H1 (cell line): Measurements from ENCODE around the gene CNRIP1. TPM values are rescaled to one million over a fixed set of nuclear protein-coding genes. Genes with fewer than 3 reads are reported as not detected.

ENCODE experiments used
- CTCF ChIA-PET: fragments of 300-600 bp; sonication (Branson Sonifier 250); formaldehyde crosslinking; loops from one replicate; lab custom pipeline; 2021; ENCODE audit not compliant: partially characterized antibody; lab: Charles Lee
- POLR2A ChIA-PET: fragments of 300-600 bp; sonication (Branson Sonifier 250); formaldehyde crosslinking; loops from one replicate; lab custom pipeline; 2021; ENCODE audit warnings: inconsistent platforms; ENCODE audit not compliant: partially characterized antibody; lab: Charles Lee
- DNase-seq, 2 experiments: peaks; one replicate each; pipeline versions ENCODE4 v3.0.0 to v3.0.0-alpha.2; 2010 to 2022; ENCODE audit warnings: low spot score in 2 of 2, low read depth in 1 of 2, mixed read lengths in 1 of 2
- FAIRE-seq: peaks from 2 replicates; lab custom pipeline; 2011; peaks lifted over from hg19 to GRCh38; lab: Jason Lieb, UNC
- H2AFZ ChIP-seq: 2 replicates; pipeline ENCODE4 v1.8.1; 2012; ENCODE audit warnings: low read length, inconsistent platforms
- H2AK5ac ChIP-seq: 2 replicates; pipeline ENCODE4 v1.6.1; 2013; ENCODE audit warnings: low read depth, low read length
- H2BK120ac ChIP-seq: replicated peaks from 2 replicates; pipeline ENCODE3; 2013; ENCODE audit warnings: low read depth, low read length, inconsistent platforms
- H2BK12ac ChIP-seq: 2 replicates; pipeline ENCODE4 v1.6.1; 2013; ENCODE audit warnings: low read depth, low read length
- H2BK15ac ChIP-seq: 2 replicates; pipeline ENCODE4 v1.6.1; 2013; ENCODE audit warnings: low read length
- H2BK20ac ChIP-seq: 2 replicates; pipeline ENCODE4 v1.6.1; 2013; ENCODE audit warnings: low read length
- H2BK5ac ChIP-seq: 2 replicates; pipeline ENCODE4 v1.6.1; 2013; ENCODE audit warnings: low read depth, low read length
- H3K14ac ChIP-seq: 2 replicates; pipeline ENCODE4 v1.6.1; 2013; ENCODE audit warnings: inconsistent platforms; ENCODE audit not compliant: insufficient read length
- H3K18ac ChIP-seq: 2 replicates; pipeline ENCODE4 v1.6.1; 2013; ENCODE audit warnings: low read length; ENCODE audit errors: extremely low read depth
- H3K23ac ChIP-seq: 2 replicates; pipeline ENCODE4 v1.6.1; 2013; ENCODE audit warnings: inconsistent platforms; ENCODE audit not compliant: insufficient read length
- H3K23me2 ChIP-seq: 2 replicates; pipeline ENCODE4 v1.6.1; 2013; ENCODE audit warnings: low read depth, low read length
- H3K27ac ChIP-seq: 2 replicates; pipeline ENCODE4 v1.6.1; 2011; ENCODE audit warnings: low read depth, low read length, inconsistent platforms
- H3K27me3 ChIP-seq, 4 experiments: replicated peaks in 1 of 4; 1 replicate in 1 of 4; 2 replicates in 3 of 4; pipeline versions ENCODE4 v1.6.1 to v1.8.1; 2011 to 2013; ENCODE audit warnings: low read length in 3 of 4, mild to moderate bottlenecking in 3 of 4, inconsistent platforms in 2 of 4, mixed read lengths in 2 of 4, moderate library complexity in 1 of 4; ENCODE audit not compliant: control insufficient read depth in 3 of 4, insufficient read depth in 3 of 4; ENCODE audit errors: extremely low read depth in 1 of 4
- H3K36me3 ChIP-seq, 4 experiments: 2 replicates each; pipeline versions ENCODE4 v1.6.1 to v1.8.1; 2011 to 2013; ENCODE audit warnings: mild to moderate bottlenecking in 4 of 4, low read length in 3 of 4, moderate library complexity in 2 of 4, control low read depth in 1 of 4, inconsistent platforms in 1 of 4; ENCODE audit not compliant: insufficient read depth in 4 of 4, control insufficient read depth in 2 of 4
- H3K4ac ChIP-seq: replicated peaks from 2 replicates; pipeline ENCODE3; 2013; ENCODE audit warnings: low read length, low read depth, mixed read lengths, inconsistent platforms; ENCODE audit not compliant: insufficient read length
- H3K4me1 ChIP-seq, 4 experiments: replicated peaks in 1 of 4; 1 replicate in 1 of 4; 2 replicates in 3 of 4; pipeline versions ENCODE4 v1.6.1 to v1.8.1; 2011 to 2013; ENCODE audit warnings: low read length in 3 of 4, inconsistent platforms in 2 of 4, mixed read lengths in 1 of 4; ENCODE audit not compliant: insufficient read depth in 4 of 4, control insufficient read depth in 3 of 4
- H3K4me2 ChIP-seq, 2 experiments: 2 replicates each; pipeline versions ENCODE4 v1.6.1 to v1.8.1; 2011 to 2013; ENCODE audit warnings: low read depth in 2 of 2, low read length in 2 of 2, control low read depth in 1 of 2, inconsistent platforms in 1 of 2, mild to moderate bottlenecking in 1 of 2; ENCODE audit not compliant: insufficient read depth in 1 of 2
- H3K4me3 ChIP-seq, 4 experiments: fragments of 200-600, 300-600 bp in 1 of 4; sonication (generic), shearing (Covaris generic), sonication (Bioruptor Twin) in 1 of 4; 2 replicates each; pipeline versions ENCODE4 v1.5.1 to v1.8.1; 2011 to 2016; ENCODE audit warnings: low read length in 4 of 4, low read depth in 3 of 4, control low read depth in 2 of 4, inconsistent platforms in 2 of 4, mild to moderate bottlenecking in 2 of 4, mixed read lengths in 1 of 4, moderate library complexity in 1 of 4; ENCODE audit not compliant: insufficient read depth in 2 of 4; ENCODE audit errors: extremely low read depth in 1 of 4
- H3K56ac ChIP-seq: replicated peaks from 2 replicates; pipeline ENCODE3; 2013; ENCODE audit warnings: low read depth, mild to moderate bottlenecking, mixed read lengths, low read length, inconsistent platforms; ENCODE audit not compliant: insufficient read length
- H3K79me1 ChIP-seq: 2 replicates; pipeline ENCODE4 v1.6.1; 2013; ENCODE audit warnings: low read depth, low read length, control low read depth
- H3K79me2 ChIP-seq, 2 experiments: 2 replicates each; pipeline versions ENCODE4 v1.6.1 to v1.8.1; 2012 to 2013; ENCODE audit warnings: low read length in 2 of 2, mild to moderate bottlenecking in 2 of 2, inconsistent platforms in 1 of 2; ENCODE audit not compliant: insufficient read depth in 2 of 2, control insufficient read depth in 1 of 2
- H3K9ac ChIP-seq, 4 experiments: replicated peaks in 1 of 4; 1 replicate in 1 of 4; 2 replicates in 3 of 4; pipeline versions ENCODE4 v1.6.1 to v1.8.1; 2011 to 2013; ENCODE audit warnings: low read depth in 3 of 4, low read length in 3 of 4, control low read depth in 2 of 4, mild to moderate bottlenecking in 2 of 4, moderate library complexity in 2 of 4, inconsistent platforms in 1 of 4; ENCODE audit errors: extremely low read depth in 1 of 4
- H3K9me3 ChIP-seq, 2 experiments: 2 replicates each; pipeline versions ENCODE4 v1.6.1 to v1.8.1; 2012 to 2013; ENCODE audit warnings: mild to moderate bottlenecking in 2 of 2, moderate library complexity in 2 of 2, control low read depth in 1 of 2, inconsistent platforms in 1 of 2, low read depth in 1 of 2, low read length in 1 of 2, mixed read lengths in 1 of 2; ENCODE audit not compliant: insufficient read depth in 2 of 2
- H4K20me1 ChIP-seq, 2 experiments: replicated peaks in 1 of 2; 2 replicates each; pipeline versions ENCODE3 to v1.8.1; 2011 to 2013; ENCODE audit warnings: inconsistent platforms in 2 of 2, low read length in 2 of 2, mild to moderate bottlenecking in 1 of 2; ENCODE audit not compliant: insufficient read depth in 2 of 2, control insufficient read depth in 1 of 2
- H4K5ac ChIP-seq: 2 replicates; pipeline ENCODE4 v1.6.1; 2013; ENCODE audit warnings: low read length, low read depth, mixed read lengths, inconsistent platforms; ENCODE audit not compliant: insufficient read length
- H4K8ac ChIP-seq: 2 replicates; pipeline ENCODE4 v1.8.0; 2013; ENCODE audit warnings: mild to moderate bottlenecking, moderate library complexity, low read length, inconsistent platforms; ENCODE audit not compliant: insufficient read depth; ENCODE audit errors: extremely low read depth
- H4K91ac ChIP-seq: replicated peaks from 2 replicates; pipeline ENCODE3; 2013; ENCODE audit warnings: low read length, mixed read lengths, inconsistent platforms; ENCODE audit not compliant: insufficient read length
- BCL11A ChIP-seq, 2 experiments: IDR thresholded peaks; one replicate each; pipeline ENCODE4 v1.6.1; 2011; ENCODE audit warnings: low read depth in 2 of 2, low read length in 2 of 2, mild to moderate bottlenecking in 2 of 2
- CTBP2 ChIP-seq: IDR thresholded peaks from 2 replicates; pipeline ENCODE4 v1.7.0; 2011; ENCODE audit warnings: borderline replicate concordance, mild to moderate bottlenecking, moderate library complexity, mixed read lengths, low read length; ENCODE audit not compliant: insufficient read depth, insufficient read length
- EP300 ChIP-seq, 2 experiments: IDR thresholded peaks; 1 replicate in 1 of 2; 2 replicates in 1 of 2; pipeline ENCODE4 v1.6.1; 2011 to 2012; ENCODE audit warnings: low read depth in 2 of 2, low read length in 2 of 2, mild to moderate bottlenecking in 2 of 2, borderline replicate concordance in 1 of 2, inconsistent platforms in 1 of 2, moderate library complexity in 1 of 2
- EZH2 ChIP-seq: fragments of 200-600 bp; sonication (generic); IDR thresholded peaks from 2 replicates; pipeline ENCODE4 v1.7.1; 2012; ENCODE audit warnings: low read depth, mild to moderate bottlenecking, moderate library complexity, low read length, inconsistent platforms; ENCODE audit not compliant: severe bottlenecking
- HDAC2 ChIP-seq, 2 experiments: fragments of 300-600 bp in 1 of 2; sonication (generic) in 1 of 2; IDR thresholded peaks; 2 replicates each; pipeline ENCODE4 v1.6.1; 2011 to 2012; ENCODE audit warnings: low read depth in 2 of 2, low read length in 2 of 2, mild to moderate bottlenecking in 2 of 2, moderate library complexity in 2 of 2, borderline replicate concordance in 1 of 2, inconsistent platforms in 1 of 2
- JUND ChIP-seq: IDR thresholded peaks from 2 replicates; pipeline ENCODE4 v1.6.1; 2011; ENCODE audit warnings: mild to moderate bottlenecking, improper control_type of control experiment, low read length
- PHF8 ChIP-seq: fragments of 200-600 bp; sonication (generic); conservative IDR thresholded peaks from 2 replicates; pipeline ENCODE4 v1.7.1; 2012; ENCODE audit warnings: low read depth, mild to moderate bottlenecking, inconsistent platforms, low read length, moderate library complexity
- RAD21 ChIP-seq, 2 experiments: IDR thresholded peaks in 1 of 2; conservative IDR thresholded peaks in 1 of 2; 2 replicates each; pipeline ENCODE4 v1.6.1; 2011; ENCODE audit warnings: low read depth in 2 of 2, low read length in 2 of 2, improper control_type of control experiment in 1 of 2, inconsistent platforms in 1 of 2, mild to moderate bottlenecking in 1 of 2, moderate library complexity in 1 of 2
- SAP30 ChIP-seq: fragments of 300-600 bp; sonication (generic); IDR thresholded peaks from 2 replicates; pipeline ENCODE4 v1.7.1; 2012; ENCODE audit warnings: low read length, moderate library complexity, mild to moderate bottlenecking, inconsistent platforms; ENCODE audit not compliant: insufficient read depth, insufficient replicate concordance
- TCF12 ChIP-seq: IDR thresholded peaks from 2 replicates; pipeline ENCODE4 v1.6.1; 2011; ENCODE audit warnings: low read depth, mild to moderate bottlenecking, low read length
- YY1 ChIP-seq: IDR thresholded peaks from 2 replicates; pipeline ENCODE4 v1.6.1; 2011; ENCODE audit warnings: low read depth, mild to moderate bottlenecking, low read length
- WGBS, 2 experiments: shearing (Covaris generic) in 1 of 2; methylation state at CpG; one replicate each; pipeline versions ENCODE4 v1.1.6 to v1.1.7; 2013 to 2015; ENCODE audit warnings: low lambda C conversion rate in 2 of 2, mixed read lengths in 2 of 2, inconsistent platforms in 1 of 2, low coverage in 1 of 2, missing lambda C conversion rate in 1 of 2; ENCODE audit not compliant: insufficient replicate concordance in 2 of 2, insufficient coverage in 1 of 2, insufficient read length in 1 of 2; ENCODE audit errors: extremely low coverage in 1 of 2, missing lambda C conversion rate in 1 of 2; 5-methylcytosine and 5-hydroxymethylcytosine counted together
- polyA plus RNA-seq, 7 experiments: library from polyadenylated mRNA; depleted of rRNA in 3 of 7; stranded (reverse) in 5 of 7; unstranded in 2 of 7; fragments of >200 nt in 5 of 7; fragments of 200-250 nt in 2 of 7; gene quantifications; 1 replicate in 5 of 7; 2 replicates in 1 of 7; 4 replicates in 1 of 7; pipeline versions ENCODE4 v1.2.1 to v1.2.3, GENCODE V29; 2011 to 2013; ENCODE audit warnings: missing spikeins in 2 of 7, mixed read lengths in 2 of 7
- total RNA-seq: library from RNA; stranded (reverse); fragmentation: NEBNext Ultra II Directional; extraction: Animal tissue kit (Norgen Biotek cat#: 25700); gene quantifications from 2 replicates; pipeline ENCODE4 v1.2.1, GENCODE V29; 2021

Gene CNRIP1
- total and polyA plus RNA-seq, 2 of the 8 experiments (the other 6 are each of a cell fraction or from before 2014, with no cell fraction given), result 4.6 to 7.0 TPM

DNA sequence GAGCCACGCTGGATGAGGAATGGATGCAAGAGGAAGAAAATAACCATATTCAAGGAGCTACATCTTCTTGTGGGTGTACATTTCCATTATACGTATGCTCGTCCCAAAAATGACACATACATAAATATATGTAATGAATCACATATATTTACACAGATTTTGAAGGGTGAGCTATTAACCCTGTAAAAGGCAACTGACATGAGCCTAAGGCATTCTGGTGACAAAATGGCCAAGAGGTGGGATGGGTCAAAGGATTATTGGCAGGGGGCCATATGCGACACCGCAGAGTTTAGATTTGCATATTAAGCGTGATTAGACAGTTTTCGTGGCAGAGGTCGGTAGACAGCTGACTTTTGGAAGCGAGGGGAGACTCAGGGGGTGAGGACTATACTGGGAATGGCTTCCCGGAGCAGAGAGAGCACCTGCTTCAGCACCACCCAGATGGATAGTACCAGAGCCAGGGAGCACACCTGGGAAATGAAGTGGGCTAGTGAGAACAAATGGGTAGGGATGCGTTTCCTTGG, 431 bp upstream of the CNRIP1 start:
- Histone ChIP-seq H3K79me2 (no peaks in the 10 kb centered on the region), H3K9me3 (no peaks in the 10 kb centered on the region), H3K4me1 (peaks cover 0 to 3% (median 0%) of the 10 kb centered on the region in 4 experiments; a peak in 1 of 7 replicates), H3K4ac (no peak overlapping the region), H3K27me3 (peaks cover 0 to 32% (median 26%) of the 10 kb centered on the region in 4 experiments; a peak in 6 of 7 replicates), H3K36me3 (no peaks in the 10 kb centered on the region), H4K5ac (no peak overlapping the region), H3K23me2 (peaks cover 19% of the 10 kb centered on the region; the same call in 1 of the 2 replicates), H2BK15ac (no peak overlapping the region), H4K8ac (no peak overlapping the region), H2BK12ac (no peak overlapping the region), H2AK5ac (no peak overlapping the region), H3K14ac (no peak overlapping the region), H3K56ac (no peak overlapping the region), H3K79me1 (no peaks in the 10 kb centered on the region), H3K27ac (no peak overlapping the region), H3K4me3 (peak overlapping the region; percentile 61 to 77 (median 76)), H2BK5ac (no peak overlapping the region), H2BK20ac (no peak overlapping the region), H2BK120ac (no peak overlapping the region), H3K18ac (no peak overlapping the region), H3K23ac (no peak overlapping the region), H4K91ac (no peak overlapping the region), H2AFZ (no peak overlapping the region), H3K9ac (no peak overlapping the region), H4K20me1 (no peaks in the 10 kb centered on the region), H3K4me2 (peak overlapping the region; percentile 96 to 99)
- POLR2A ChIA-PET, result interaction anchor here (0.6 to 1.3 kb wide), 3 partner anchors 40 to 1044 kb away, joined by 3 to 4 read pairs (median 3); a partner anchor contains a TSS
- DNase-seq (peak in 1 of 2 experiments; percentile 63), FAIRE-seq (no peak)
- CTCF ChIA-PET, result interaction anchor here (0.9 to 2.5 kb wide), 6 partner anchors 10 to 117 kb away, joined by 3 to 12 read pairs (median 3); no protein-coding TSS in a partner anchor
- 13% methylated on average over 11 of the region's 11 CpGs; no CpG with 5 or more reads in 1 of the 2 experiments for WGBS, 2 experiments
- TF ChIP-seq PHF8 (no peak), JUND (no peak), SAP30 (peak; percentile 91), EP300 (IDR thresholded peaks at IDR 0.05; ENCODE audit: borderline replicate concordance in 1 of 2, low read depth in 2 of 2, low read length in 2 of 2) (peak in 1 of 2 experiments; percentile 77; a peak in 1 of 3 replicates), BCL11A (IDR thresholded peaks at IDR 0.05; ENCODE audit: low read depth in 2 of 2, low read length in 2 of 2) (no peak), HDAC2 (IDR thresholded peaks at IDR 0.05; ENCODE audit: borderline replicate concordance in 1 of 2, low read depth in 2 of 2, low read length in 2 of 2) (peak in 1 of 2 experiments; percentile 64; a peak in 1 of 4 replicates), TCF12 (peak; percentile 95), RAD21 (IDR thresholded peaks at IDR 0.05 in 1 of 2, conservative IDR thresholded peaks at IDR 0.05 in 1 of 2; ENCODE audit: low read depth in 2 of 2, low read length in 2 of 2) (no peak; a peak in 1 of 4 replicates), YY1 (peak; percentile 72; the same call in 1 of the 2 replicates), CTBP2 (no peak), EZH2 (no peak)
